GM12891 (cell line): Measurements from ENCODE around the gene COLEC12.
A peak's percentile ranks its signal among the peaks of the same experiment; 100 is the strongest.

Experiments
- DNase-seq: peaks from one replicate; pipeline ENCODE4 v3.0.0; 2011; ENCODE audit warnings: low spot score; ENCODE audit not compliant: insufficient read length
- FAIRE-seq: peaks from 2 replicates; lab custom pipeline; 2011; peaks lifted over from hg19 to GRCh38; lab: Jason Lieb, UNC
- PAX5 ChIP-seq: IDR thresholded peaks from 2 replicates; pipeline ENCODE4 v1.6.1; 2011; ENCODE audit warnings: low read length, moderate library complexity, mild to moderate bottlenecking; ENCODE audit not compliant: insufficient read depth, severe bottlenecking
- POLR2A ChIP-seq: IDR thresholded peaks from 2 replicates; pipeline ENCODE4 v1.6.1; 2011; ENCODE audit warnings: low read depth, low read length, control low read depth
- POLR2AphosphoS5 ChIP-seq: IDR thresholded peaks from 2 replicates; pipeline ENCODE4 v1.6.1; 2011; ENCODE audit warnings: low read depth, low read length, control low read depth
- POU2F2 ChIP-seq: IDR thresholded peaks from 2 replicates; pipeline ENCODE4 v1.6.1; 2011; ENCODE audit warnings: low read depth, mild to moderate bottlenecking, control low read depth, low read length, moderate library complexity
- SPI1 ChIP-seq: IDR thresholded peaks from 2 replicates; pipeline ENCODE4 v1.6.1; 2011; ENCODE audit warnings: low read depth, low read length, control low read depth
- TAF1 ChIP-seq: IDR thresholded peaks from 2 replicates; pipeline ENCODE4 v1.6.1; 2011; ENCODE audit warnings: low read depth, low read length, control low read depth

Gene COLEC12

DNA sequence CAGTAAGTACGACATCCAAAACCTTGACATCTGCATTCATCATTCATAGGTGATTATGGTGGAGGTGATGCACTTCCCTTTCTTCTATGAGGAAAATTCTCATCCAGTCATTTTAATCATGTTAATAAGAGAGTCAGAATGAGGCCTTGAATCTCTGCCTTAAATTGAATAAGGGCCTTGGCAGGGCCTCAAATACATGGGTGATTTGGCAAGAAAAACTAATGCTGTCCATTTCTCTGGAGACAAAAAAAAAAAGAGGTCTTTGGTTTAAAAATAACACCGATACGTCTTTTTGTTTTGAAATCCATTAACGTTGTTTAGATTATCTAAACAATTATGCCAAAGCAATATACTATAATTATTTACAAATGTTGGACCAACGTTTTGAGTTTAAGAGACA, 8.1 kb downstream of the COLEC12 start:
- DNase-seq = no peak
- FAIRE-seq = no peak
- TF ChIP-seq POLR2AphosphoS5 = no peak
- TF ChIP-seq POLR2A = no peak
- TF ChIP-seq PAX5 = no peak
- no peak for TF ChIP-seq TAF1
- TF ChIP-seq SPI1 = no peak
- TF ChIP-seq POU2F2 = no peak

GRCh38 chr18:490624-491023, 9.9 kb downstream of the COLEC12 start:
- FAIRE-seq (no peak), DNase-seq (no peak)
- TF ChIP-seq POLR2A (no peak), TAF1 (no peak), SPI1 (no peak), POU2F2 (no peak), PAX5 (no peak), POLR2AphosphoS5 (no peak)

- FAIRE-seq (no peak), DNase-seq (no peak)
- TF ChIP-seq POLR2AphosphoS5 = no peak
- TF ChIP-seq SPI1 = no peak
- no peak for TF ChIP-seq PAX5
- TF ChIP-seq POU2F2 = no peak
- no peak for TF ChIP-seq TAF1
- no peak for TF ChIP-seq POLR2A
Measured at GRCh38 chr18:490024-490366, 10.5 kb downstream of the COLEC12 start.

DNA sequence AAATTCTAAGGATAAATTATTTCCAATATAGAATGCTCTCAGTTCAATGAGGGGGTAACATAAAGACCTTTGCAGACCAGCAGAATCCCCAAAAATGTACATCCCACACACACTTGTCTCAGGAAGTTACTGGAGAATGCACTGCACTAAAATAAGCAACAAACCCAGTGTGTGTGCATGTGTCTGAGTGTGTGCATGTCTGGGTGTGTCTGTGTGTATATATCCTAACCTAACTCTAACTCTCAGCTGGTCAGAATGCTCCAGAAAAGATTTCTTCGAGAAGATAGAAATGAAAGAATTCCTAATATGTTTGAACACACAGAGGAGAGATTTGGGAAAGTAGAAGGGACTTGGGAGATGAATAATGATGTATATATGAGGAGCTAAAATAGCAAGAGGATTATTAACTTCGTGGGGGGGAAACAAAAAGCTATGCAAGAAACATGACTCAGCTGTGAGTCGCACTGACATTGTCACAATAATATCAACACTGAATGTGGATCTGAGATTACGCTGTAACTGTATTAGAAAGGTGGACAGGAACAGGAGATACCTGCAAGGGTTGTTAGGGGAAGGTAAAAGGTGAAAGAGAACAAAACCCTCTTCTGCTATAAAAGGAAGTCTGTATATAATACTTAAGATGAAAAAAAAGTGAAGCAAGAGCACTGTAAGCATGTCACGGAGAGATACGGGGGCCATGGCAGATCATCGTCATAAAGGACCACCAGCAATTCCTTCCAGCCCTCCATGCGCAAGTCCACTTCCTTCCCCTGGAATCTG, 11.1 kb downstream of the COLEC12 start:
- DNase-seq = no peak
- no peak for TF ChIP-seq POLR2AphosphoS5
- no peak for TF ChIP-seq TAF1
- no peak for TF ChIP-seq POLR2A
- no peak for TF ChIP-seq PAX5
- no peak for TF ChIP-seq POU2F2
- TF ChIP-seq SPI1 = no peak
- FAIRE-seq = no peak

- DNase-seq (no peak), FAIRE-seq (no peak)
- TF ChIP-seq PAX5 (no peak), SPI1 (no peak), TAF1 (no peak), POLR2A (no peak), POLR2AphosphoS5 (no peak), POU2F2 (no peak)
Measured at GRCh38 chr18:486929-487740, 13.4 kb downstream of the COLEC12 start.

DNA sequence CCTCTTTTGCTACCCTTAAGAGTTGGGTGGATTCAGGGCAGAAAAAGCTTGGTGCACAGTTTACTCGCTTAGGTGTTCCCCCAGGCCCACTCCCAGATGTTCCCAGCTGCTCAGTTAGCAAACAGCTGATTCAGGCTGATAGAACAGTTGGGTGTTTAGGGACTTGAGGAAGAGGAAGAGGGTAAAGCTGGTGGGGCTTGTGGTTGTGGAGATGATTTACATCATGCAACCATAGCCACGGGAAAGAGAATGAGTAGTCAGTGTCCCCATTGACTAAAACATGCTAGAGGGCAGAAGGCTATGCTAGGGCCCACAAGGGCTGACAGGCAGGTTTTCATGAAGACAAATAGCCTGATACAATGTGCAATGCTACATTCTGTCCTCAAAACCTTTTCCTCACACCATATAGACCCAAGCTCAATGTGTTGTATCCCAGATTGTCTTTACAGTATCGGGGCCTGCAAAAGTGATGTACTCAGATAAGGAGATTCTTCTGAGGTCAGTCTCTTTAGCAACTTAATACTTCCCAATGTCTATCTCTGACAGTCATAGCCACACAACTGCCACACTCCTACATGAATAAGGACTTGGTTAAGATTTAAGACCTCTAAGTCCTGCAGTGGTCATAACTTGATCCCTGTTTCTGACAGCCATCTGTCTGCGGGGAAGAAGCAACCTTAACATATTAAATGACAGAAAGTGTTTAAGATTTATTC, 15.6 kb downstream of the COLEC12 start:
- TF ChIP-seq SPI1 = peak; percentile 31; the same call in 1 of the 2 replicates
- no peak for TF ChIP-seq POLR2A
- no peak for DNase-seq
- FAIRE-seq = no peak

GRCh38 chr18:478681-479080, 21.8 kb downstream of the COLEC12 start:
- FAIRE-seq = no peak
- no peak for TF ChIP-seq TAF1
- TF ChIP-seq PAX5 = no peak
- no peak for TF ChIP-seq POLR2AphosphoS5
- TF ChIP-seq SPI1 = no peak
- TF ChIP-seq POU2F2 = no peak
- TF ChIP-seq POLR2A = no peak
- DNase-seq = no peak

DNA sequence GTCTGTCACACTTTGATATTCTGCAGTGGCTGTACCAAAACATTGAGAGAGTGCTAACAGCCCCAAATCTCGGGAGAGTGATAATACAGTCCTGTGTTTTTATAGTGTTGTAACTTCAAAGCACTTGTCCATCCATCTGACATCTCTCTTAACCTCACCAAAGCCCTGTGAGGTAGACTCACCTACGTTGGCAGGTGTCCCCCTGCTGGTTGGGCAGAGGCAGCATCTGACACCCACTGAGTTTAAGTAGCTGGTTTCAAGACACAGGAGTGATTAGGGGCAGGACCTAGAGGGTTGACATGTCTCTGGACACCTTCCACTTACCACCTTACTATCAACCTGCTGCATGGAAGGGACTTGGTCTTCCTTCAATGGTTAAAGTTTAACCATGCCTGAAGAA, 22.9 kb downstream of the COLEC12 start:
- DNase-seq (no peak), FAIRE-seq (peak; percentile 5)
- TF ChIP-seq PAX5 (no peak), POLR2AphosphoS5 (no peak), SPI1 (no peak), TAF1 (no peak), POLR2A (no peak), POU2F2 (no peak)

DNA sequence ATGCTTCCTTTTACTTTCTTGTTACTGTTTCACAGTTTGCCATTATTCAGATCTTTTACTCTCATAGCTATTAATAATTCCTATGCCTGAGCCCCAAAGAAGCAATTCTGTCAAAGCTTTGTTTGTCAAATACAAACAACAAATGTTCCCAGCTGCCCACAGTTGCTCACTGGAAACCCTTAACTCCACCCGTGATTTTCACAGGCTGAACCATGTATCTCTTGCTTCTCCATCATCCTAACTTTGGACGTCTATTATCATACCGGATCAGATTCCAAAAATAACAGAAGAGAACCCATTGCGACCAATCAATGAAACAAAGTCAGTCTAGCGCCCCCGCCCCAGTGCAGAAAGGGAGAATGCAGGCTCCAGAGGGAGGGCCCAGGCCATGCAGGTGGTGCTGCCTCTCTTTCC, 24.2 kb downstream of the COLEC12 start:
- TF ChIP-seq PAX5 (no peak), POLR2AphosphoS5 (no peak), POLR2A (no peak), POU2F2 (no peak), TAF1 (no peak), SPI1 (no peak)
- FAIRE-seq (no peak), DNase-seq (no peak)
